NT2/D1 (cell line): ENCODE results near the gene TNFRSF14.

ENCODE experiments used
- SUZ12 ChIP-seq: IDR thresholded peaks from 2 replicates; pipeline ENCODE4 v1.6.1; 2011; ENCODE audit not compliant: insufficient read length, insufficient read depth; ENCODE audit errors: extremely low read depth
- YY1 ChIP-seq: IDR thresholded peaks from 2 replicates; pipeline ENCODE4 v1.6.1; 2011; ENCODE audit not compliant: insufficient read length, insufficient read depth
- ZNF274 ChIP-seq: IDR thresholded peaks from 2 replicates; pipeline ENCODE4 v1.6.1; 2011; ENCODE audit warnings: mild to moderate bottlenecking, low read depth, low read length

- TF ChIP-seq ZNF274 (no peak), SUZ12 (no peak), YY1 (no peak)
These were observed 27.7 kb downstream of the TNFRSF14 start for GRCh38 chr1:2583871-2584351.
